H9 (cell line): ENCODE results near the gene OR4F15. TPM values are rescaled to one million over a fixed set of nuclear protein-coding genes. Genes with fewer than 3 reads are reported as not detected.

Experiments used
- DNase-seq: peaks from one replicate; pipeline ENCODE4 v3.0.0-alpha.2; 2017
- H2AFZ ChIP-seq: one replicate; pipeline ENCODE4 v1.6.1; 2013; ENCODE audit warnings: mild to moderate bottlenecking, low read length, control low read depth, moderate library complexity
- H2AK5ac ChIP-seq: 2 replicates; pipeline ENCODE4 v1.6.1; 2013; ENCODE audit warnings: low read length, control low read depth, mixed read lengths; ENCODE audit not compliant: insufficient read length
- H2BK120ac ChIP-seq: one replicate; pipeline ENCODE4 v1.6.1; 2013; ENCODE audit warnings: low read depth, mild to moderate bottlenecking, low read length, control low read depth, inconsistent platforms; ENCODE audit not compliant: poor library complexity, severe bottlenecking
- H2BK12ac ChIP-seq: 2 replicates; pipeline ENCODE4 v1.6.1; 2013; ENCODE audit warnings: low read length, control low read depth, mixed read lengths, low read depth; ENCODE audit not compliant: insufficient read length
- H2BK15ac ChIP-seq: 2 replicates; pipeline ENCODE4 v1.6.1; 2013; ENCODE audit warnings: low read depth, low read length, control low read depth
- H2BK20ac ChIP-seq: one replicate; pipeline ENCODE4 v1.6.1; 2013; ENCODE audit warnings: low read depth, mild to moderate bottlenecking, low read length, control low read depth, inconsistent platforms; ENCODE audit not compliant: poor library complexity, severe bottlenecking
- H2BK5ac ChIP-seq: 2 replicates; pipeline ENCODE4 v1.6.1; 2013; ENCODE audit warnings: low read length, control low read depth, mixed read lengths; ENCODE audit not compliant: insufficient read length
- H3K14ac ChIP-seq: 2 replicates; pipeline ENCODE4 v1.6.1; 2013; ENCODE audit warnings: low read length, control low read depth; ENCODE audit not compliant: insufficient read depth
- H3K18ac ChIP-seq: 2 replicates; pipeline ENCODE4 v1.6.1; 2013; ENCODE audit warnings: low read depth, mild to moderate bottlenecking, mixed read lengths, low read length, control low read depth; ENCODE audit not compliant: insufficient read length
- H3K23ac ChIP-seq: 2 replicates; pipeline ENCODE4 v1.6.1; 2013; ENCODE audit warnings: low read length, control low read depth, mixed read lengths, low read depth; ENCODE audit not compliant: insufficient read length
- H3K23me2 ChIP-seq: 2 replicates; pipeline ENCODE4 v1.6.1; 2013; ENCODE audit warnings: low read depth, mild to moderate bottlenecking, mixed read lengths, low read length, control low read depth; ENCODE audit not compliant: insufficient read length, poor library complexity, severe bottlenecking
- H3K27ac ChIP-seq: 2 replicates; pipeline ENCODE4 v1.5.1; 2013; ENCODE audit warnings: low read length, control low read depth, mixed read lengths, low read depth; ENCODE audit not compliant: insufficient read length
- H3K27me3 ChIP-seq: 2 replicates; pipeline ENCODE4 v1.6.1; 2013; ENCODE audit warnings: low read length, control low read depth, inconsistent platforms; ENCODE audit not compliant: insufficient read depth
- H3K4ac ChIP-seq: 2 replicates; pipeline ENCODE4 v1.6.1; 2013; ENCODE audit warnings: low read depth, mild to moderate bottlenecking, control low read depth, inconsistent platforms, low read length, moderate library complexity
- H3K4me1 ChIP-seq: 2 replicates; pipeline ENCODE4 v1.6.1; 2013; ENCODE audit warnings: low read length, control low read depth, inconsistent platforms; ENCODE audit not compliant: insufficient read depth
- H3K4me2 ChIP-seq: 2 replicates; pipeline ENCODE4 v1.6.1; 2013; ENCODE audit warnings: low read length, control low read depth, mixed read lengths; ENCODE audit not compliant: insufficient read length, insufficient read depth
- H3K56ac ChIP-seq: 2 replicates; pipeline ENCODE4 v1.6.1; 2013; ENCODE audit warnings: low read depth, mild to moderate bottlenecking, mixed read lengths, low read length, control low read depth; ENCODE audit not compliant: insufficient read length
- H3K79me1 ChIP-seq: 2 replicates; pipeline ENCODE4 v1.6.1; 2013; ENCODE audit warnings: low read depth, mild to moderate bottlenecking, moderate library complexity, low read length, control low read depth, inconsistent platforms; ENCODE audit not compliant: insufficient read depth, poor library complexity, severe bottlenecking
- H3K79me2 ChIP-seq: 2 replicates; pipeline ENCODE4 v1.6.1; 2013; ENCODE audit warnings: low read length, control low read depth, inconsistent platforms; ENCODE audit not compliant: insufficient read depth
- H3K9ac ChIP-seq: 2 replicates; pipeline ENCODE4 v1.6.1; 2013; ENCODE audit warnings: low read length, control low read depth, mixed read lengths; ENCODE audit not compliant: insufficient read length; ENCODE audit errors: extremely low read depth
- H3K9me3 ChIP-seq: one replicate; pipeline ENCODE4 v1.6.1; 2013; ENCODE audit warnings: low read depth, low read length, inconsistent platforms; ENCODE audit not compliant: control insufficient read depth
- H3T11ph ChIP-seq: one replicate; pipeline ENCODE4 v1.6.1; 2013; ENCODE audit warnings: mild to moderate bottlenecking, low read length, control low read depth, inconsistent platforms
- H4K20me1 ChIP-seq: one replicate; pipeline ENCODE4 v1.6.1; 2013; ENCODE audit not compliant: control insufficient read depth, insufficient read length, insufficient read depth
- H4K5ac ChIP-seq: 2 replicates; pipeline ENCODE4 v1.6.1; 2013; ENCODE audit warnings: low read depth, mild to moderate bottlenecking, mixed read lengths, low read length, control low read depth; ENCODE audit not compliant: insufficient read length
- H4K8ac ChIP-seq: replicated peaks from 2 replicates; pipeline ENCODE4 v1.6.1; 2013; ENCODE audit warnings: low read length, control low read depth, mixed read lengths, low read depth; ENCODE audit not compliant: insufficient read length
- H4K91ac ChIP-seq: 2 replicates; pipeline ENCODE4 v1.6.1; 2013; ENCODE audit warnings: low read depth, mild to moderate bottlenecking, moderate library complexity, mixed read lengths, low read length, control low read depth; ENCODE audit not compliant: insufficient read length
- H3K27ac Mint-ChIP-seq, 3 experiments: 2 replicates in 2 of 3; 3 replicates in 1 of 3; pipeline ENCODE4 v1.8.0; 2020 to 2021; ENCODE audit warnings: mixed read lengths in 3 of 3, mild to moderate bottlenecking in 1 of 3, moderate library complexity in 1 of 3
- H3K27me3 Mint-ChIP-seq: 2 replicates; pipeline ENCODE4 v1.8.0; 2021; ENCODE audit warnings: low read depth, mild to moderate bottlenecking, moderate library complexity, mixed read lengths
- H3K36me3 Mint-ChIP-seq, 3 experiments: 2 replicates in 2 of 3; 3 replicates in 1 of 3; pipeline ENCODE4 v1.8.0; 2020 to 2021; ENCODE audit warnings: low read depth in 3 of 3, mixed read lengths in 3 of 3; ENCODE audit not compliant: insufficient read depth in 1 of 3
- H3K4me1 Mint-ChIP-seq, 2 experiments: 2 replicates each; pipeline ENCODE4 v1.8.0; 2020; ENCODE audit warnings: mixed read lengths in 2 of 2
- H3K4me3 Mint-ChIP-seq, 2 experiments: 2 replicates in 1 of 2; 3 replicates in 1 of 2; pipeline ENCODE4 v1.8.0; 2020 to 2021; ENCODE audit warnings: mild to moderate bottlenecking in 2 of 2, mixed read lengths in 2 of 2, moderate library complexity in 1 of 2
- H3K9me3 Mint-ChIP-seq, 2 experiments: 2 replicates in 1 of 2; 3 replicates in 1 of 2; pipeline ENCODE4 v1.8.0; 2020; ENCODE audit warnings: mild to moderate bottlenecking in 2 of 2, mixed read lengths in 2 of 2, moderate library complexity in 1 of 2
- WGBS: extraction: QIAGEN DNeasy Blood & Tissue Kit; methylation state at CpG from one replicate; pipeline ENCODE4 v1.1.7; 2013; ENCODE audit warnings: missing lambda C conversion rate, low lambda C conversion rate, mixed read lengths; ENCODE audit not compliant: insufficient read length; ENCODE audit errors: extremely low coverage; 5-methylcytosine and 5-hydroxymethylcytosine counted together
- total RNA-seq: library from RNA; stranded (reverse); gene quantifications from 2 replicates; pipeline ENCODE4 v1.2.1, GENCODE V29; 2021
- TF ChIP-seq, protein P1 (sequence below): fragments of 200-600 bp; sonication (generic); conservative IDR thresholded peaks from 3 replicates; pipeline ENCODE4 v1.8.0; 2021; ENCODE audit warnings: antibody characterized with exemption, mild to moderate bottlenecking

OR4F15 gene
- total RNA-seq, 1 experiment from 2014 or later = not detected

DNA sequence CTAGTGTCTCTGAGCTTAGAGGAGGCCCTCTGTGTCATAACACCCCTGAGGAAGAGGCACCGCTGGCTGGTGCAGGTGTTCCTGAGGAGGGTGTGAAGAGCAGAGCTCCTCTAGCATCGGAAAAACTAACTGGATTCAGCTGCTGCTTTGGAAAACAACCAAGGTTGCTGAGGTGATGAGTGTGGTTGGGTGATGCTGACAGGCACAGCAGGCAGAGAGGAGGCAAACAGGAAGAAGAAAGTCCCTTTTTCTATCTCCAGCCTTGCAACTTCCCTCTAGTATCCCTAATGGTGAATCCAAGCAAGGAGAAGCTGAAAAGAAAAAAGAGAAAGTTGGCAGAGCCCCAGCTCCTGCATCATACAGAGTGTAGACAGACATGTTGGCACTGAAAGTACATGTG, 3.8 kb upstream of the OR4F15 start:
- no peak overlapping the region for H2AK5ac ChIP-seq
- H4K5ac ChIP-seq = no peak overlapping the region
- Mint-ChIP-seq H3K27ac (no peak overlapping the region), H3K4me3 (no peak overlapping the region), H3K4me1 (no peaks in the 10 kb centered on the region), H3K27me3 (peaks cover 15% of the 10 kb centered on the region), H3K9me3 (no peaks in the 10 kb centered on the region; a peak in 1 of 5 replicates), H3K36me3 (no peaks in the 10 kb centered on the region)
- no peak overlapping the region for H3K4ac ChIP-seq
- no peak overlapping the region for H2AFZ ChIP-seq
- no peak overlapping the region for H2BK5ac ChIP-seq
- no peak overlapping the region for H3T11ph ChIP-seq
- no peaks in the 10 kb centered on the region for H3K4me1 ChIP-seq
- H2BK12ac ChIP-seq = no peak overlapping the region
- H3K27me3 ChIP-seq = no peaks in the 10 kb centered on the region
- no peaks in the 10 kb centered on the region for H4K20me1 ChIP-seq
- H3K14ac ChIP-seq = no peak overlapping the region
- TF ChIP-seq, protein P1, sequence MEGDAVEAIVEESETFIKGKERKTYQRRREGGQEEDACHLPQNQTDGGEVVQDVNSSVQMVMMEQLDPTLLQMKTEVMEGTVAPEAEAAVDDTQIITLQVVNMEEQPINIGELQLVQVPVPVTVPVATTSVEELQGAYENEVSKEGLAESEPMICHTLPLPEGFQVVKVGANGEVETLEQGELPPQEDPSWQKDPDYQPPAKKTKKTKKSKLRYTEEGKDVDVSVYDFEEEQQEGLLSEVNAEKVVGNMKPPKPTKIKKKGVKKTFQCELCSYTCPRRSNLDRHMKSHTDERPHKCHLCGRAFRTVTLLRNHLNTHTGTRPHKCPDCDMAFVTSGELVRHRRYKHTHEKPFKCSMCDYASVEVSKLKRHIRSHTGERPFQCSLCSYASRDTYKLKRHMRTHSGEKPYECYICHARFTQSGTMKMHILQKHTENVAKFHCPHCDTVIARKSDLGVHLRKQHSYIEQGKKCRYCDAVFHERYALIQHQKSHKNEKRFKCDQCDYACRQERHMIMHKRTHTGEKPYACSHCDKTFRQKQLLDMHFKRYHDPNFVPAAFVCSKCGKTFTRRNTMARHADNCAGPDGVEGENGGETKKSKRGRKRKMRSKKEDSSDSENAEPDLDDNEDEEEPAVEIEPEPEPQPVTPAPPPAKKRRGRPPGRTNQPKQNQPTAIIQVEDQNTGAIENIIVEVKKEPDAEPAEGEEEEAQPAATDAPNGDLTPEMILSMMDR = no peak
- H3K4me2 ChIP-seq = no peak overlapping the region
- no peak overlapping the region for H2BK15ac ChIP-seq
- H3K9me3 ChIP-seq = no peaks in the 10 kb centered on the region
- no peak overlapping the region for H3K23ac ChIP-seq
- H3K79me1 ChIP-seq = no peaks in the 10 kb centered on the region
- no peak for DNase-seq
- no peak overlapping the region for H4K91ac ChIP-seq
- no peak overlapping the region for H2BK20ac ChIP-seq
- no peaks in the 10 kb centered on the region for H3K79me2 ChIP-seq
- H2BK120ac ChIP-seq = no peak overlapping the region
- H3K27ac ChIP-seq = no peak overlapping the region
- H4K8ac ChIP-seq = no peak overlapping the region
- no peaks in the 10 kb centered on the region for H3K23me2 ChIP-seq
- H3K9ac ChIP-seq = no peak overlapping the region
- WGBS = no CpG with 5 or more reads among the region's 2 CpGs
- no peak overlapping the region for H3K18ac ChIP-seq
- H3K56ac ChIP-seq = no peak overlapping the region
